SK-N-MC (cell line): ENCODE results near the gene ALKBH5.

ENCODE experiments used
- EZH2 ChIP-seq: fragments of 200-600 bp; sonication (generic); IDR thresholded peaks from one replicate; pipeline ENCODE4 v1.6.1; 2017; ENCODE audit warnings: antibody characterized with exemption
- FOXP2 ChIP-seq: optimal IDR thresholded peaks from 2 replicates; pipeline ENCODE3; 2011; ENCODE audit warnings: mild to moderate bottlenecking, moderate library complexity; ENCODE audit not compliant: insufficient read depth; ENCODE audit errors: extremely low read length, control extremely low read depth
- POLR2AphosphoS5 ChIP-seq: IDR thresholded peaks from 2 replicates; pipeline ENCODE4 v1.6.1; 2012; ENCODE audit warnings: mild to moderate bottlenecking, low read depth, low read length, borderline replicate concordance

GRCh38 chr17:18250259-18250658 is 66.6 kb downstream of the ALKBH5 start:
- no peak for TF ChIP-seq POLR2AphosphoS5
- TF ChIP-seq EZH2 = no peak
- no peak for TF ChIP-seq FOXP2
